Subcutaneous abdominal adipose tissue (tissue), 5 donors: Measurements from ENCODE around the gene DNM1.

Source experiments
- H3K27ac ChIP-seq: one replicate; pipeline ENCODE4 v1.7.0; 2013; ENCODE audit warnings: low read depth, mild to moderate bottlenecking, inconsistent platforms, low read length, moderate library complexity
- H3K27me3 ChIP-seq, 5 donors: one replicate each; pipeline ENCODE4 v1.7.0; 2013; ENCODE audit warnings: low read length in 5 of 5, inconsistent platforms in 1 of 5; ENCODE audit not compliant: control insufficient read depth in 5 of 5, insufficient read depth in 4 of 5
- H3K36me3 ChIP-seq, 5 donors: one replicate each; pipeline ENCODE4 v1.7.0; 2013; ENCODE audit warnings: low read length in 5 of 5; ENCODE audit not compliant: control insufficient read depth in 5 of 5, insufficient read depth in 5 of 5
- H3K4me1 ChIP-seq, 5 donors: one replicate each; pipeline ENCODE4 v1.7.0; 2013; ENCODE audit warnings: low read length in 5 of 5, mild to moderate bottlenecking in 3 of 5, moderate library complexity in 1 of 5; ENCODE audit not compliant: control insufficient read depth in 5 of 5, insufficient read depth in 5 of 5
- H3K4me3 ChIP-seq, 5 donors: one replicate each; pipeline ENCODE4 v1.7.0; 2013; ENCODE audit warnings: low read length in 5 of 5, low read depth in 1 of 5
- H3K9ac ChIP-seq, 5 donors: one replicate each; pipeline ENCODE4 v1.7.0; 2013; ENCODE audit warnings: low read length in 5 of 5, mild to moderate bottlenecking in 4 of 5, moderate library complexity in 3 of 5
- H3K9me3 ChIP-seq, 5 donors: one replicate each; pipeline ENCODE4 v1.7.0; 2013; ENCODE audit warnings: low read length in 5 of 5; ENCODE audit not compliant: control insufficient read depth in 5 of 5
- donor health status: healthy.
- donor health status: healthy.
- donor health status: healthy.
- donor health status: healthy.
- donor health status: healthy.

DNM1 gene

GRCh38 chr9:128203024-128203706 is at the start of gene DNM1:
TSS of gene DNM1 (plus strand) at chr9:128203379. CDS start at chr9:128203471, 92 bp downstream.
- H3K27ac ChIP-seq: peak within 1 kb of the TSS; percentile 10
- H3K9me3 ChIP-seq: no peaks in the 10 kb centered on the region
- peak within 1 kb of the TSS in 3 of 5 donors; percentile 56 to 59 (median 58) for H3K9ac ChIP-seq

GRCh38 chr9:128153947-128154695 is 49.1 kb upstream of the DNM1 start:
- Histone ChIP-seq H3K27me3 (peaks cover 0 to 4% (median 0%) of the 10 kb centered on the region in 5 donors), H3K27ac (no peak overlapping the region), H3K4me1 (no peaks in the 10 kb centered on the region), H3K4me3 (no peak overlapping the region), H3K9me3 (no peaks in the 10 kb centered on the region), H3K9ac (no peak overlapping the region), H3K36me3 (no peaks in the 10 kb centered on the region)

More at GRCh38 chr9:128203024-128203706, at the start of gene DNM1:
- Histone ChIP-seq H3K36me3 (peaks cover 0 to under 1% (median 0%) of the 10 kb centered on the region in 5 donors), H3K4me1 (peaks cover 0 to 34% (median 22%) of the 10 kb centered on the region in 5 donors), H3K4me3 (peak within 1 kb of the TSS; percentile 50 to 82 (median 73)), H3K27me3 (peaks cover 18 to 32% (median 24%) of the 10 kb centered on the region in 5 donors)

- Histone ChIP-seq H3K4me3 (no peak overlapping the region), H3K4me1 (peaks cover 2 to 14% (median 13%) of the 10 kb centered on the region in 5 donors), H3K27ac (no peak overlapping the region), H3K27me3 (no peaks in the 10 kb centered on the region), H3K36me3 (no peaks in the 10 kb centered on the region), H3K9me3 (no peaks in the 10 kb centered on the region), H3K9ac (no peak overlapping the region)
Measured at GRCh38 chr9:128155736-128156500, 47.3 kb upstream of the DNM1 start.

- Histone ChIP-seq H3K4me1 (peaks cover 4 to 29% (median 25%) of the 10 kb centered on the region in 5 donors), H3K36me3 (peaks cover 0 to 23% (median 18%) of the 10 kb centered on the region in 5 donors), H3K4me3 (peak overlapping the region; percentile 70 to 86 (median 74)), H3K27me3 (no peaks in the 10 kb centered on the region), H3K9me3 (no peaks in the 10 kb centered on the region), H3K27ac (no peak overlapping the region), H3K9ac (peak overlapping the region in 4 of 5 donors; percentile 24 to 69 (median 53))
Measured at GRCh38 chr9:128159522-128159783, 43.7 kb upstream of the DNM1 start.

- Histone ChIP-seq H3K9me3 (no peaks in the 10 kb centered on the region), H3K4me1 (peaks cover 4 to 29% (median 25%) of the 10 kb centered on the region in 5 donors), H3K27me3 (no peaks in the 10 kb centered on the region), H3K9ac (peak within 1 kb of the TSS in 4 of 5 donors; percentile 69 to 84 (median 73)), H3K27ac (no peak within 1 kb of the TSS), H3K4me3 (peak within 1 kb of the TSS; percentile 75 to 86 (median 82)), H3K36me3 (peaks cover 0 to 26% (median 19%) of the 10 kb centered on the region in 5 donors)
Measured at GRCh38 chr9:128159784-128160602, 43.2 kb upstream of the DNM1 start, which contains the start of gene BBLN. TSS of gene BBLN (plus strand) at chr9:128160265. CDS start at chr9:128160408, 143 bp downstream.

GRCh38 chr9:128160603-128160987 is 42.6 kb upstream of the DNM1 start:
- H3K9ac ChIP-seq: peak overlapping the region in 4 of 5 donors; percentile 63 to 84 (median 73)
- no peaks in the 10 kb centered on the region for H3K9me3 ChIP-seq
- peaks cover 0 to 26% (median 19%) of the 10 kb centered on the region in 5 donors for H3K36me3 ChIP-seq
- H3K4me3 ChIP-seq: peak overlapping the region; percentile 58 to 86 (median 82)
- peaks cover 4 to 29% (median 25%) of the 10 kb centered on the region in 5 donors for H3K4me1 ChIP-seq
- H3K27ac ChIP-seq: no peak overlapping the region
- H3K27me3 ChIP-seq: no peaks in the 10 kb centered on the region

GRCh38 chr9:128161215-128161902 is 41.8 kb upstream of the DNM1 start:
- Histone ChIP-seq H3K9ac (peak overlapping the region in 1 of 5 donors; percentile 41), H3K36me3 (peaks cover 0 to 33% (median 25%) of the 10 kb centered on the region in 5 donors), H3K27ac (no peak overlapping the region), H3K4me1 (peaks cover 4 to 29% (median 25%) of the 10 kb centered on the region in 5 donors), H3K27me3 (no peaks in the 10 kb centered on the region), H3K4me3 (peak overlapping the region in 2 of 5 donors; percentile 78 to 86), H3K9me3 (no peaks in the 10 kb centered on the region)

- peaks cover 0 to 43% (median 35%) of the 10 kb centered on the region in 5 donors for H3K36me3 ChIP-seq
- H3K4me3 ChIP-seq: no peak overlapping the region
- H3K9ac ChIP-seq: no peak overlapping the region
- H3K27me3 ChIP-seq: no peaks in the 10 kb centered on the region
- peaks cover 4 to 29% (median 25%) of the 10 kb centered on the region in 5 donors for H3K4me1 ChIP-seq
- H3K27ac ChIP-seq: no peak overlapping the region
- no peaks in the 10 kb centered on the region for H3K9me3 ChIP-seq
Measured at GRCh38 chr9:128162215-128163026, 40.8 kb upstream of the DNM1 start.
